ENCODE data around the gene SLC12A6.
"Not testable (repeated sequence)": the region's sequence is repeated elsewhere in the genome, so short reads cannot be mapped to it uniquely, and the experiment has no call there.

SLC12A6 gene

GRCh38 chr15:34337557-34338306 lies at the start of gene SLC12A6:
Gene SLC12A6, minus strand, starts transcription at chr15:34337781. Its CDS starts 1,101 bp downstream, at chr15:34336680.
- DNase-seq (ENCODE audit: low read depth) = peak; percentile 96

GRCh38 chr15:34381829-34382521 lies 44.4 kb upstream of the SLC12A6 start:
- not testable (repeated sequence) for DNase-seq (ENCODE audit: low read depth)

GRCh38 chr15:34380491-34380890 lies 42.9 kb upstream of the SLC12A6 start:
- not testable (repeated sequence) for DNase-seq (ENCODE audit: low read depth)

- no peak for DNase-seq (ENCODE audit: low read depth)
These were observed 39.3 kb upstream of the SLC12A6 start for GRCh38 chr15:34376856-34377255.

GRCh38 chr15:34375541-34375940 lies 38.0 kb upstream of the SLC12A6 start:
- not testable (repeated sequence) for DNase-seq (ENCODE audit: low read depth)

- DNase-seq (ENCODE audit: low read depth) = no peak
These were observed 37.2 kb upstream of the SLC12A6 start for GRCh38 chr15:34374816-34375215.

GRCh38 chr15:34373951-34374350 lies 36.4 kb upstream of the SLC12A6 start:
- DNase-seq (ENCODE audit: low read depth) = no peak

GRCh38 chr15:34370643-34371042 lies 33.1 kb upstream of the SLC12A6 start:
- DNase-seq (ENCODE audit: low read depth) = no peak

GRCh38 chr15:34370129-34370528 lies 32.5 kb upstream of the SLC12A6 start:
- DNase-seq (ENCODE audit: low read depth) = no peak

GRCh38 chr15:34367101-34368081 lies 29.8 kb upstream of the SLC12A6 start, which contains the start of gene LPCAT4:
Gene LPCAT4, minus strand, starts transcription at chr15:34367196. Its CDS starts 96 bp downstream, at chr15:34367100.
- DNase-seq (ENCODE audit: low read depth) = peak; percentile 90

- DNase-seq (ENCODE audit: low read depth) = peak; percentile 20
These were observed 28.9 kb upstream of the SLC12A6 start for GRCh38 chr15:34366271-34367065.

GRCh38 chr15:34365836-34366235 lies 28.3 kb upstream of the SLC12A6 start:
- DNase-seq (ENCODE audit: low read depth) = no peak

- DNase-seq (ENCODE audit: low read depth) = peak; percentile 18
These were observed 27.7 kb upstream of the SLC12A6 start for GRCh38 chr15:34365091-34365825.

- no peak for DNase-seq (ENCODE audit: low read depth)
These were observed 26.5 kb upstream of the SLC12A6 start for GRCh38 chr15:34364041-34364440.

GRCh38 chr15:34362047-34362773 lies 24.6 kb upstream of the SLC12A6 start:
- DNase-seq (ENCODE audit: low read depth) = no peak

GRCh38 chr15:34361278-34361677 lies 23.7 kb upstream of the SLC12A6 start:
- DNase-seq (ENCODE audit: low read depth) = no peak

- no peak for DNase-seq (ENCODE audit: low read depth)
These were observed 22.7 kb upstream of the SLC12A6 start for GRCh38 chr15:34360298-34360697.

GRCh38 chr15:34359416-34359815 lies 21.8 kb upstream of the SLC12A6 start:
- no peak for DNase-seq (ENCODE audit: low read depth)

- DNase-seq (ENCODE audit: low read depth) = no peak
These were observed 21.4 kb upstream of the SLC12A6 start for GRCh38 chr15:34358948-34359347.

- peak; percentile 21 for DNase-seq (ENCODE audit: low read depth)
These were observed 20.8 kb upstream of the SLC12A6 start for GRCh38 chr15:34358367-34358766.

Data from iris pigment epithelial cell (primary cell).